Parathyroid adenoma (tissue), 2 donors: ENCODE measurements around the gene SLC26A11.

Experiments used
- H2AFZ ChIP-seq: fragments of 300-600 bp; sonication (generic); one replicate; pipeline ENCODE4 v1.7.0; 2017; ENCODE audit warnings: antibody characterized with exemption, mild to moderate bottlenecking
- H3K27ac ChIP-seq: fragments of 300-600 bp; sonication (generic); one replicate; pipeline ENCODE4 v1.7.0; 2017
- H3K27me3 ChIP-seq: fragments of 300-600 bp; sonication (generic); one replicate; pipeline ENCODE4 v1.7.0; 2017; ENCODE audit warnings: low read length; ENCODE audit not compliant: control insufficient read depth, insufficient read depth
- H3K36me3 ChIP-seq: fragments of 300-600 bp; sonication (generic); one replicate; pipeline ENCODE4 v1.7.0; 2017; ENCODE audit warnings: low read length; ENCODE audit not compliant: control insufficient read depth, insufficient read depth
- H3K4me1 ChIP-seq: fragments of 300-600 bp; sonication (generic); one replicate; pipeline ENCODE4 v1.7.0; 2017; ENCODE audit warnings: control low read depth
- H3K4me2 ChIP-seq: fragments of 300-600 bp; sonication (generic); one replicate; pipeline ENCODE4 v1.7.0; 2017; ENCODE audit warnings: low read length
- H3K4me3 ChIP-seq: fragments of 300-600 bp; sonication (generic); one replicate; pipeline ENCODE4 v1.7.0; 2017; ENCODE audit warnings: low read depth, low read length
- H3K79me2 ChIP-seq: fragments of 300-600 bp; sonication (generic); one replicate; pipeline ENCODE4 v1.7.0; 2017; ENCODE audit warnings: control low read depth
- H3K9ac ChIP-seq: fragments of 300-600 bp; sonication (generic); one replicate; pipeline ENCODE4 v1.7.0; 2017; ENCODE audit warnings: mild to moderate bottlenecking
- H3K9me3 ChIP-seq: fragments of 300-600 bp; sonication (generic); one replicate; pipeline ENCODE4 v1.7.0; 2017; ENCODE audit warnings: low read length; ENCODE audit not compliant: control insufficient read depth
- TF ChIP-seq, protein P1 (sequence below): fragments of 300-600 bp; sonication (generic); IDR thresholded peaks from one replicate; pipeline ENCODE4 v1.7.0; 2017; ENCODE audit warnings: antibody characterized with exemption, mild to moderate bottlenecking
- donor health status: primary hyperparathyroidism.

Gene SLC26A11

GRCh38 chr17:80233202-80233601 lies 13.0 kb downstream of the SLC26A11 start:
- no peaks in the 10 kb centered on the region for H3K4me1 ChIP-seq
- H3K27me3 ChIP-seq, result no peaks in the 10 kb centered on the region
- no peak overlapping the region for H3K27ac ChIP-seq
- H3K4me3 ChIP-seq, result no peak overlapping the region
- no peaks in the 10 kb centered on the region for H3K9me3 ChIP-seq
- no peak overlapping the region for H2AFZ ChIP-seq
- no peak overlapping the region for H3K9ac ChIP-seq
- no peak overlapping the region for H3K4me2 ChIP-seq
- TF ChIP-seq, protein P1, sequence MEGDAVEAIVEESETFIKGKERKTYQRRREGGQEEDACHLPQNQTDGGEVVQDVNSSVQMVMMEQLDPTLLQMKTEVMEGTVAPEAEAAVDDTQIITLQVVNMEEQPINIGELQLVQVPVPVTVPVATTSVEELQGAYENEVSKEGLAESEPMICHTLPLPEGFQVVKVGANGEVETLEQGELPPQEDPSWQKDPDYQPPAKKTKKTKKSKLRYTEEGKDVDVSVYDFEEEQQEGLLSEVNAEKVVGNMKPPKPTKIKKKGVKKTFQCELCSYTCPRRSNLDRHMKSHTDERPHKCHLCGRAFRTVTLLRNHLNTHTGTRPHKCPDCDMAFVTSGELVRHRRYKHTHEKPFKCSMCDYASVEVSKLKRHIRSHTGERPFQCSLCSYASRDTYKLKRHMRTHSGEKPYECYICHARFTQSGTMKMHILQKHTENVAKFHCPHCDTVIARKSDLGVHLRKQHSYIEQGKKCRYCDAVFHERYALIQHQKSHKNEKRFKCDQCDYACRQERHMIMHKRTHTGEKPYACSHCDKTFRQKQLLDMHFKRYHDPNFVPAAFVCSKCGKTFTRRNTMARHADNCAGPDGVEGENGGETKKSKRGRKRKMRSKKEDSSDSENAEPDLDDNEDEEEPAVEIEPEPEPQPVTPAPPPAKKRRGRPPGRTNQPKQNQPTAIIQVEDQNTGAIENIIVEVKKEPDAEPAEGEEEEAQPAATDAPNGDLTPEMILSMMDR, result no peak
- no peaks in the 10 kb centered on the region for H3K36me3 ChIP-seq
- no peaks in the 10 kb centered on the region for H3K79me2 ChIP-seq

DNA sequence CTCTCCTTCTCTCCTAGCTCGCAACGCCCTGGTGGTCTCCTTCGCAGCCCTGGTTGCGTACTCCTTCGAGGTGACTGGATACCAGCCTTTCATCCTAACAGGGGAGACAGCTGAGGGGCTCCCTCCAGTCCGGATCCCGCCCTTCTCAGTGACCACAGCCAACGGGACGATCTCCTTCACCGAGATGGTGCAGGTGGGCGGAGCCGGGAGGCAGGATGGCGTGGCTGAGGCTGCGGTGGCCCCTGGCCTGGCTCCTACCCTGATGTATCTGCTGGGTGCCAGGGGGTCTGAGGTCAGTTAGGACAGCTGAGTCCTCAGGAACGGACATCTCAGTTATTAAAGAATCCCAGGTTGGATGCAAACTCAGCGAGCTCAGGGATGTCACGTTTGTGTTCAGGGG lies 16.7 kb downstream of the SLC26A11 start:
- H3K79me2 ChIP-seq, result peaks cover 3% of the 10 kb centered on the region
- H2AFZ ChIP-seq, result no peak overlapping the region
- no peaks in the 10 kb centered on the region for H3K9me3 ChIP-seq
- TF ChIP-seq, protein P1, result no peak
- no peak overlapping the region for H3K9ac ChIP-seq
- H3K4me1 ChIP-seq, result no peaks in the 10 kb centered on the region
- no peak overlapping the region for H3K4me2 ChIP-seq
- H3K4me3 ChIP-seq, result no peak overlapping the region
- no peaks in the 10 kb centered on the region for H3K36me3 ChIP-seq
- H3K27me3 ChIP-seq, result no peaks in the 10 kb centered on the region
- no peak overlapping the region for H3K27ac ChIP-seq

DNA sequence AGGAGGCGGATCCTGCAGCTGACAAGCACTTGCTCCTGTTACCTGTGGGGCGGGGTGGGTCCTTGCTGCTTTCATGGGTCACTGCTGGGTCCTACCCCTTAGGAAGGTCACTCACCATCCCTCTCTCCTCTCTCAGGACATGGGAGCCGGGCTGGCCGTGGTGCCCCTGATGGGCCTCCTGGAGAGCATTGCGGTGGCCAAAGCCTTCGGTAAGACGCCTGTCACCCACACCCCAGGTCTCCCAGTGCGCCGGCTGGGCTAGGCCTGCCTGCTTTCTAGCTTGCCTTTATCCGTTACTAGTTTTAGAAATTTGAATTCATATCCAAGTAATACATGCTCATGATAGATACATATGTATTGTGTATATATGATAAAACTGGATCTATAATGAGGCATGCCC lies 17.2 kb downstream of the SLC26A11 start:
- no peaks in the 10 kb centered on the region for H3K4me1 ChIP-seq
- H2AFZ ChIP-seq, result no peak overlapping the region
- TF ChIP-seq, protein P1, result no peak
- H3K36me3 ChIP-seq, result no peaks in the 10 kb centered on the region
- no peaks in the 10 kb centered on the region for H3K9me3 ChIP-seq
- no peak overlapping the region for H3K9ac ChIP-seq
- no peak overlapping the region for H3K4me2 ChIP-seq
- peaks cover 3% of the 10 kb centered on the region for H3K79me2 ChIP-seq
- no peaks in the 10 kb centered on the region for H3K27me3 ChIP-seq
- H3K4me3 ChIP-seq, result no peak overlapping the region
- no peak overlapping the region for H3K27ac ChIP-seq

DNA sequence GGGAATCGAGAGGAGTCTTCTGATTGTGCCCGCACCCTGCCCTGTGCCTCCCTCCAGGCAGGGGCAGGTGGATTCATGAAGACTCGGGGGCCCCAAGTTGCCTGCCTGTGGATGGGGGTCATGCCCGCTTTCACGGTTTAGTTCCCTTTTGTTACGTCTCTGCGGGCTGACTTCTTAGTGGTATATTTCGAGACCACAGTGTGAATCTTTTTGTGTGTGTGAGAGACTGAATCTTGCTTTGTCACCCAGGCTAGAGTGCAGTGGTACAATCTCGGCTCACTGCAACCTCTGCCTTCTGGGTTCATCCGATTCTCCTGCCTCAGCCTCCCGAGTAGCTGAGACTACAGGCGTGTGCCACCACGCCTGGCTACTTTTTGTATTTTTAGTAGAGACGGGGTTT lies 22.3 kb downstream of the SLC26A11 start:
- Histone ChIP-seq H3K36me3 (no peaks in the 10 kb centered on the region), H3K4me2 (no peak overlapping the region)
- TF ChIP-seq, protein P1, result no peak

More for the DNA sequence above, 22.3 kb downstream of the SLC26A11 start:
- H3K4me1 ChIP-seq, result no peaks in the 10 kb centered on the region
- no peaks in the 10 kb centered on the region for H3K27me3 ChIP-seq
- no peak overlapping the region for H3K9ac ChIP-seq
- peaks cover 3% of the 10 kb centered on the region for H3K79me2 ChIP-seq
- no peak overlapping the region for H3K27ac ChIP-seq
- no peak overlapping the region for H2AFZ ChIP-seq
- H3K9me3 ChIP-seq, result no peaks in the 10 kb centered on the region
- no peak overlapping the region for H3K4me3 ChIP-seq
